Measurements from ENCODE around the gene MEIOSIN.
"Not testable (repeated sequence)": the region's sequence is repeated elsewhere in the genome, so short reads cannot be mapped to it uniquely, and the experiment has no call there.

Gene MEIOSIN

DNA sequence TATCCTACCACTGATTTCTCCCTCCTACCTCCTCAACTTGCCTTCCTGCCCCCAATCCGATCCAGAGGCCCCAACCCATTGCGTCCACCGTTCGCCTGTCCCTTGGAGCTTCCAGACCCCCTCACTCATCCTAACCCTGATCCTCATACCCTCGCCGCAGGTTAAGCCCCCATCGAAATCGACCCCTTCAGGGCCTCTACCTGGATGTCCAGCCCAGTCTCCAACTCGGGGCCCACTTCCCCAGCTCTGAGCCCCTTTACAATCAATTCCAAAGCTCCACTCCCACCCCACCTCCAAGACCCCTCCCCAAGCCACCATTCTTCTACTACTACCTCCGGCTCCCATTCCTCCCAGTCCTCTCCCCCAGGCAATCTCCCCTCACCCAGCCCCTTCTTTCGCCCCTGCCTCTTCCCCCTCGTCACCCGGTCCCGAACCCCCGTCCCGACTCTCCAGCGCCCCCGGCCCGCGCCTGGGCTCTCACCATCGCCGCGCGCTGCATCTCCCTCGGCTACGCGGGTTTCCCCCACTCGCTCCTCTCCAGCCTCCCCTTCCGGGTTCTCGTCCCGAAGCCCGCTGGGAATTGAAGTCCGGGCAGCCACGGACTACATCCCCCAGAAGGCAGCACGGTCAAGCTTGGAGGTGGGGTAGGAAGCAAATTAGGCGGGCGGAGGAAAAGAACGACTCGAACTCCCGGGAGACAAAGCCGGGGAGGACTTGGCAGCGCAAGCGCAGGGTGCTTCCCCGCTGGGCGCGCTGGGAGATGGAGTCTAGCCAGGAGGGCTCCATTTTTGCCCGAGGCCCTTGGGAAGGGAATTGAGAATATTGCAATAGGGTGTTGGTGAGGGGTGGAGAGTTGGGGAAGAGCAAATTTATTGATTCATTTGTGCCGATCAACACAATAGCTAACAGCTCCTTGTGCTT is 2.6 kb upstream of the MEIOSIN start, which contains the start of gene FBXO46:
FBXO46 (minus strand) TSS at position 529 of the 921 bp plus-strand sequence. CDS start 17,401 bp downstream, outside the sequence.
- DNase-seq (ENCODE audit: extremely low read depth, low read depth) = peak; percentile 92
- TF ChIP-seq, protein P1, sequence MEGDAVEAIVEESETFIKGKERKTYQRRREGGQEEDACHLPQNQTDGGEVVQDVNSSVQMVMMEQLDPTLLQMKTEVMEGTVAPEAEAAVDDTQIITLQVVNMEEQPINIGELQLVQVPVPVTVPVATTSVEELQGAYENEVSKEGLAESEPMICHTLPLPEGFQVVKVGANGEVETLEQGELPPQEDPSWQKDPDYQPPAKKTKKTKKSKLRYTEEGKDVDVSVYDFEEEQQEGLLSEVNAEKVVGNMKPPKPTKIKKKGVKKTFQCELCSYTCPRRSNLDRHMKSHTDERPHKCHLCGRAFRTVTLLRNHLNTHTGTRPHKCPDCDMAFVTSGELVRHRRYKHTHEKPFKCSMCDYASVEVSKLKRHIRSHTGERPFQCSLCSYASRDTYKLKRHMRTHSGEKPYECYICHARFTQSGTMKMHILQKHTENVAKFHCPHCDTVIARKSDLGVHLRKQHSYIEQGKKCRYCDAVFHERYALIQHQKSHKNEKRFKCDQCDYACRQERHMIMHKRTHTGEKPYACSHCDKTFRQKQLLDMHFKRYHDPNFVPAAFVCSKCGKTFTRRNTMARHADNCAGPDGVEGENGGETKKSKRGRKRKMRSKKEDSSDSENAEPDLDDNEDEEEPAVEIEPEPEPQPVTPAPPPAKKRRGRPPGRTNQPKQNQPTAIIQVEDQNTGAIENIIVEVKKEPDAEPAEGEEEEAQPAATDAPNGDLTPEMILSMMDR (IDR thresholded peaks at IDR 0.05; ENCODE audit: low read depth, low read length) = peak; percentile 12; the same call in 1 of the 2 replicates

DNA sequence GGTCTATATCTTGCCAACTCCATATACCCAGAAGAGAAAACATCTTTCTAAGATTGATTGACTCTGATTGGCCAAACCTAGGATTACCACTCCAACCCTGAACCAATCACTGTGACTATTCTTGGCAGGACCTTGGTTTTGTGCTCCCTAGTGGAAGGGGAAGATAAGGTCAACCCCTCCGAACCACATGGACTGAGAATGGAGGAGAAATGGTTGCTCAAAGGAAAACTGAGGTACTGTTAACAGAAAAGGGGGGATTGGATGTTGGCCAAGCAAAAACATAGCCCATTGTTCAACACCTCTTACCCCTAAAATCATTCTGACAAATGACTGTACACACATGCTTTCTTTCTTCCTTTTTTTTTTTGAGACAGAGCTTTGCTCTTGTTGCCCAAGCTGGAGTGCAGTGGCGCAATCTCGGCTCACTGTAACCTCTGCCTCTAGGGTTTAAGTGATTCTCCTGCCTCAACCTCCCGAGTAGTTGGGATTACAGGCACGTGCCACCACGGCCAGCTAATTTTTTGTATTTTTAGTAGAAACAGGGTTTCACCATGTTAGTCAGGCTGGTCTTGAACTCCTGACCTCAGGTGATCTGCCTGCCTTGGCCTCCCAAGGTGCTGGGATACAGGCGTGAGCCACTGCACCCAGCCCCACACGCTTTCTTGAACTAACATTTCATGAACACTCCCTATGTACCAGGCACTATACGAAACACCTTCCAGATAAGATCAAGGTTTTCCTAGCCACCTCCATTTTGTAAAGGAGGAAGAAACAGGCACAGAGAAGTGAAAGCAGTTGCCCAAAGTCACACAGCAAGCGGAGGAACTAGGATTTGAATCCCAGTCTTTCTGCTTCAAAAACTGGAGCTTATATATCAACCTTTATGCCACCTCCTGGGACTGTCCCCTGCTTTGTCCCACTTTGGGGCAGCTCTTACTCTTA is 6.5 kb downstream of the MEIOSIN start:
- TF ChIP-seq, protein P1 (IDR thresholded peaks at IDR 0.05; ENCODE audit: low read depth, low read length) = no peak
- no peak for DNase-seq (ENCODE audit: extremely low read depth, low read depth)

DNA sequence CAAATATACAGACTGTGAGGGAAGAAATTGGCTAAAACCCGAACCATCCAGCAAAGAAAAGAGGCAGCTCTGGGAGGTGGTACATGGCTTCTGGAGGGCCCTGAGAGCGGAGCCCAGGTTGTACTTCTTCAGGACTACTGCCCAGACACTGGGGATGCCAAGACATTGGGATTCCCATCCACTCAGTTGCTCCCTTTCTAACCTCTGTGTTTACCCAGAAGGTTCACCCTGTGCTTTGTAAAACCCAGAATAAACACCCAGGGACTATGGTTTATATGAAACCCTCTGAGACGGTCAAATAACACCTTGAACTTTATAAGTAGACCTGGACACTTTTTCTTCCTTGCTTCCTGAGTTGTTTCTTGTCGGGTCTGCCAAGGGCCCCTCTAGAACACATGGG is 9.7 kb downstream of the MEIOSIN start:
- no peak for DNase-seq (ENCODE audit: extremely low read depth, low read depth)
- TF ChIP-seq, protein P1 (IDR thresholded peaks at IDR 0.05; ENCODE audit: low read depth, low read length) = no peak

DNA sequence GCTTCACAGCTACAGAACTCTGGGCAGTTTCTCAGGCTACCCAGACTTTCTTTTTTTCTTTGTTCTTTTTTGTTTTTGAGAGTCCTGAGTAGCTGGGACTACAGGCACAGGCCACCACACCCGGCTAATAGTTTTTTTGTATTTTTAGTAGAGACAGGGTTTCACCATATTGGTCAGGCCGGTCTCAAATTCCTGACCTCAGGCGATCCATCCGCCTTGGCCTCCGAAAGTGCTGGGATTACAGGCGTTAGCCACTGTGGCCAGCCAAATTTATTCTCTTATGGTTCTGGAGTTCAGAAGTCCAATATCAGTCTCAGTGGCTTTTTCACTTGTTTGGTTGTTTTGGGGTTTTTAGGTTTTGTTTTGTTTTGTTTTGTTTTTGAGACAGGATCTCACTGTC is 12.4 kb downstream of the MEIOSIN start:
- TF ChIP-seq, protein P1 (IDR thresholded peaks at IDR 0.05; ENCODE audit: low read depth, low read length) = no peak
- no peak for DNase-seq (ENCODE audit: extremely low read depth, low read depth)

DNA sequence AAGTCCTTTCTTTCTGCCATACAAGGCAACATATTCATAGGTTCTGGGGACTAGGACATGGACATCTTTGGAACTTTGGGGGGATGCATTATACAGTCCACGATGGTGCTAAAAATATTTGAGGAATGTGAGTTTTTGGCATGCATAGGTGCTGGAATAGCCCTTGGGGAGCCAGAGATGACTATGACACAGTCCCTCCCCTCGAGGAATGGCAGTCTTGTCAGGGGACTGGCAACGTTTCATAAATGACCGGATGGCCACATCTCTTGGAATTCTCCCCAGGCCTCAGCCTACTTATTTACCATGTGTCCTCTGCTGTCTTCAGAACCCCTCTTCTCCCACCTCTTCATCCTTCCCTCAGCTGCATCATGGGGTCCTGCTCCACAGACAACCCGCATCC is 13.6 kb downstream of the MEIOSIN start:
- TF ChIP-seq, protein P1 (IDR thresholded peaks at IDR 0.05; ENCODE audit: low read depth, low read length) = no peak
- DNase-seq (ENCODE audit: extremely low read depth, low read depth) = no peak

DNA sequence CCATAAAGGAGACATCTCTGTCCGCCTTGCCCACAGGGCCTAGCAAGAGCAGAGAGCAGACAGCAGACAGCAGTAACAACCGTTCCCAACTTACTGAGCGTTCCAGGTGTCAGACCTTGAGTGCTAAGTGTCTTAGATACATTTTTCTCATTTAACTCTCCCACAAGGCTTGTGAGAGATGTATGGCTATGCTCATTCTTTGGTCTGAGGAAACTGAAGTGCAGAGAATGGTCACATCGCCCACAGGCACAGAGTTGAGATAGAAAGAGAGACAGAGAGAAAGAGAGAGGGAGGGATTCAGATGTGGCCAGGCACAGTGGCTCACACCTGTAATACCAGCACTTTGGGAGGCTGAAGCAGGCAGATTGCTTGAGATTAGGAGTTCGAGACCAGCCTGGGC is 14.3 kb downstream of the MEIOSIN start:
- no peak for DNase-seq (ENCODE audit: extremely low read depth, low read depth)
- TF ChIP-seq, protein P1 (IDR thresholded peaks at IDR 0.05; ENCODE audit: low read depth, low read length) = no peak

DNA sequence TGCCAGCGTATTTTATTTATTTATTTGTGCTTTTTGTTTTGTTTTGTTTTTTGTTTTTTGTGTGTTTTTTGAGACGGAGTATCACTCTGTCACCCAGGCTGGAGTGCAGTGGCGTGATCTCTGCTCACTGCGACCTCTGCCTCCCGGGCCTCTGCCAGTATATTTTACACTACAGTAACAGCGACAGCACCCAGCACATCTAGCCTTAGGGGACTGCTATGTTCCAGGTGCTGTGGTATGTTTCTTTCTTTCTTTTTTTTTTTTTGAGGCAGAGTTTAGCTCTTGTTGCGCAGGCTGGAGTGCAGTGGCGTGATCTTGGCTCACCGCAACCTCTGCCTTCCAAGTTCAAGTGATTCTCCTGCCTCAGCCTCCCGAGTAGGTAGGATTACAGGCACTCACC is 18.2 kb downstream of the MEIOSIN start:
- not testable (repeated sequence) for DNase-seq (ENCODE audit: extremely low read depth, low read depth)
